B cell (primary cell): ENCODE results near the gene NDC80.

Source experiments
- CTCF ChIP-seq: fragments of 200-600 bp; IDR thresholded peaks from one replicate; pipeline ENCODE4 v1.8.0; 2022; ENCODE audit warnings: antibody characterized with exemption, mild to moderate bottlenecking
- EZH2 ChIP-seq: IDR thresholded peaks from 2 replicates; pipeline ENCODE4 v1.6.1; 2012; ENCODE audit warnings: borderline replicate concordance, low read depth, mild to moderate bottlenecking, moderate library complexity, low read length; ENCODE audit not compliant: insufficient read depth, poor library complexity, severe bottlenecking

- TF ChIP-seq CTCF (no peak), EZH2 (no peak)
Observed at GRCh38 chr18:2572892-2573291, 1.5 kb downstream of the NDC80 start.
